ENCODE data around the gene SLC35F1.

The SLC35F1 gene

DNA sequence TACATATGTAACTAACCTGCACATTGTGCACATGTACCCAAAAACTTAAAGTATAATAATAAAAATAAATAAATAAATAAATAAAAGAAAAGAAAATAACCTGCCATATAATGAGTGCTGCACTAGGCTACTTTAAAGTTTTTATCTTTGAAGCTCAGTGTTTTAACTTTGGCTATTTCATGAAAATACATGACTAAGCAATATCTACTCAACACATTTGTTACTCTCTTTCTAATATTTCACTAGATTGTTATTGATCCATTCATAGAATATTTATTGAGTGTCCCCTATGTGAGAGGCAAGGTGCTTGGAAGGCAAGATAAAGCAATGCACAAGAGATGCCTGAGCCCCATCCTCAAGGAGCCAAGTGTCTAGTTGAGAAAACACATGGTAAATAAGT lies 221.7 kb downstream of the SLC35F1 start:
- no peak for DNase-seq (ENCODE audit: low read depth)
- TF ChIP-seq, protein P1, sequence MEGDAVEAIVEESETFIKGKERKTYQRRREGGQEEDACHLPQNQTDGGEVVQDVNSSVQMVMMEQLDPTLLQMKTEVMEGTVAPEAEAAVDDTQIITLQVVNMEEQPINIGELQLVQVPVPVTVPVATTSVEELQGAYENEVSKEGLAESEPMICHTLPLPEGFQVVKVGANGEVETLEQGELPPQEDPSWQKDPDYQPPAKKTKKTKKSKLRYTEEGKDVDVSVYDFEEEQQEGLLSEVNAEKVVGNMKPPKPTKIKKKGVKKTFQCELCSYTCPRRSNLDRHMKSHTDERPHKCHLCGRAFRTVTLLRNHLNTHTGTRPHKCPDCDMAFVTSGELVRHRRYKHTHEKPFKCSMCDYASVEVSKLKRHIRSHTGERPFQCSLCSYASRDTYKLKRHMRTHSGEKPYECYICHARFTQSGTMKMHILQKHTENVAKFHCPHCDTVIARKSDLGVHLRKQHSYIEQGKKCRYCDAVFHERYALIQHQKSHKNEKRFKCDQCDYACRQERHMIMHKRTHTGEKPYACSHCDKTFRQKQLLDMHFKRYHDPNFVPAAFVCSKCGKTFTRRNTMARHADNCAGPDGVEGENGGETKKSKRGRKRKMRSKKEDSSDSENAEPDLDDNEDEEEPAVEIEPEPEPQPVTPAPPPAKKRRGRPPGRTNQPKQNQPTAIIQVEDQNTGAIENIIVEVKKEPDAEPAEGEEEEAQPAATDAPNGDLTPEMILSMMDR (conservative IDR thresholded peaks at IDR 0.05; ENCODE audit: low read length) = no peak

DNA sequence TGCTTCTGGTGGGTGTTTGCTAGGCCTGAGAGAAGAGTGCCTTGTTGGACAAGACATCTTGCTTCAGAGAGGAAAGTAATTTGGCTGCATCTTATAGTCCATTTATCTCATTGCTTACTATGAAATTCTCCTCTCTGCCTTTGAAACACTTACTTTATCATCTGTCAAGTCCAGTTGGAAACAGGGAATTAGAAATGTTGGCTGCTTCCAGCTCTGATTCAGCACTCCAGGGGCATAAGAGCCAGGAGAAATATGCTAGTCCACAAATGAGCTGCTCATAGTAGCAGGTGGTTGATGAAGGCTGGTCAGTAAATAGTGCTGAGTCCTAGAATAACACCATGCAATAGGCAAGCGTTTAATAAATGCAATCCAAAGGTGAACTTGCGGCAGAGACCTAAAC lies 227.1 kb downstream of the SLC35F1 start:
- H3K4me3 ChIP-seq (ENCODE audit: low read length) = no peak overlapping the region
- no peak for DNase-seq (ENCODE audit: low read depth)
- TF ChIP-seq, protein P1 (conservative IDR thresholded peaks at IDR 0.05; ENCODE audit: low read length) = no peak

More for the DNA sequence above, 221.7 kb downstream of the SLC35F1 start:
- no peak overlapping the region for H3K4me3 ChIP-seq (ENCODE audit: low read length)

DNA sequence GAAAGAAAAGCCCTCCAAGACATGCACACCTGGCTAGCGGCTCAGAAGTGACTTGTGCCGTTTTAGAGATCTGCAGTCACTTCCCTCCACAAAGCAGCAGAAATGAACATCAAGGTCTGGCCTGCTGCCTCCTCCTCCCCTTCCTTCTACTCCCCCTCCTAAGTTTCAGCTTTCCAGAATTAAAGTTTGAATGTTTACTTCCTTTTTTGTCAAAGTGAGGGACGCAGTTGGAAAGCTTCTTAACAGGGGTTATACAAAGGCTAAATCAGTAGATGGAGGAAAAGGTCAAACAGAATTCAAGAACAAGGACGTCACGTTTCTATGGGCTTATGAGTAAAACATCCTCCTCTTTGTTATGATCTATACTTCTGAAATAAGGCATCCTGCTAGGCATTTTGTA lies 227.7 kb downstream of the SLC35F1 start:
- H3K4me3 ChIP-seq (ENCODE audit: low read length) = no peak overlapping the region
- TF ChIP-seq, protein P1 (conservative IDR thresholded peaks at IDR 0.05; ENCODE audit: low read length) = no peak
- DNase-seq (ENCODE audit: low read depth) = no peak

DNA sequence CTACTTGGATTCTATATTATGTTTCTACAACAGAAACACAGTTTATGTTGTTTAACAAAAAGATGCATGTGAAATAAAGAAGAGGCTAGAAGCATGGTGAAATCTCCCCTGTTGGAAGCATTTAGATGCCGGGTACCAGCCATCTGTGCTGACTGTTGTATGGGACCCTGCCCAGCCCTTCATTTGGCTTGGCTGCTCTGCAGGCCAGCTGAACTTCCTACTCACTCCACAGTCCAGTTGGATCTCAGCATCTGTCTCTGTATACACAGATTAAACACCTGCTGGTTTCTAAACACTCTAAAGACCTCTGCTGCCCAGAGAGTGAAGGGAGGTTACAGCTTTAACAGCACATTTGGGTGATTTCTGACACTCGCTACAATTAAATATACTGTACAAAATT lies 228.3 kb downstream of the SLC35F1 start:
- no peak for DNase-seq (ENCODE audit: low read depth)
- TF ChIP-seq, protein P1 (conservative IDR thresholded peaks at IDR 0.05; ENCODE audit: low read length) = no peak
- no peak overlapping the region for H3K4me3 ChIP-seq (ENCODE audit: low read length)

DNA sequence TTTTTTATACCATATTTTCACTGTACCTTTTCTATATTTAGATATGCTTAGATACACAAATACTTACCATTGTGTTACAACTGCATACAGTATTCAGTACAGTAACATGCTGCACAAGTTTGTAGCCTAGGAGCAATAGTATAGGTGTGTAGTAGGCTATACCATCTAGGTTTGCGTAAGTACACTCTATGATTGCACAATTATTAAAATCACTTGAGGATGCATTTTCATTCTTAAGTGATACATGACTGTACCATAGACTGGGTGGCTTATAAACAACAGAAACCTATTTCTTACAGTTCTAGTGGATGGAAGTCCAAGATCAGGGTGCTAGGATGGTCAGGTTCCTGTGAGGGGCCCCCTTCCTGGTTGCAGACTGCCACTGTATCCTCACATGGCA lies 234.1 kb downstream of the SLC35F1 start:
- no peak for DNase-seq (ENCODE audit: low read depth)
- TF ChIP-seq, protein P1 (conservative IDR thresholded peaks at IDR 0.05; ENCODE audit: low read length) = no peak
- H3K4me3 ChIP-seq (ENCODE audit: low read length) = no peak overlapping the region

DNA sequence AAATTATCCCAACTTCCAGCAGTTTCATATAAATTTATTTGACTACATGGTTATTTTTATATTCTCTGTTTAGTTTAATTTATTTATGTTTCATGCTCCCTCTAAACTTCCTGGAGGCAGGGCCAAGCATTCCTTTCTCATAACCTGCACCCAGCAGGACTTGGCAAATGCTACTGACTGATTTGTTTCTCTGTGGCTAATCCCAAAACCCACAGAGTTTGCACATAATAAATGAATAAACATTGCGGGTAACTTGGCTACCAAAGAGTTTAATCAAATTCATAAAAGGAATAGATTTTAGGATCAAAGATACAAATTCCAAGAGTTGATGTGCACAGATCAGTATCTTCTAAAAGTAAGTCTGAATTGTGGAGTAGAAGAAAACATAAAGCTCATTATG lies 239.5 kb downstream of the SLC35F1 start:
- no peak for DNase-seq (ENCODE audit: low read depth)
- TF ChIP-seq, protein P1 (conservative IDR thresholded peaks at IDR 0.05; ENCODE audit: low read length) = no peak
- no peak overlapping the region for H3K4me3 ChIP-seq (ENCODE audit: low read length)

DNA sequence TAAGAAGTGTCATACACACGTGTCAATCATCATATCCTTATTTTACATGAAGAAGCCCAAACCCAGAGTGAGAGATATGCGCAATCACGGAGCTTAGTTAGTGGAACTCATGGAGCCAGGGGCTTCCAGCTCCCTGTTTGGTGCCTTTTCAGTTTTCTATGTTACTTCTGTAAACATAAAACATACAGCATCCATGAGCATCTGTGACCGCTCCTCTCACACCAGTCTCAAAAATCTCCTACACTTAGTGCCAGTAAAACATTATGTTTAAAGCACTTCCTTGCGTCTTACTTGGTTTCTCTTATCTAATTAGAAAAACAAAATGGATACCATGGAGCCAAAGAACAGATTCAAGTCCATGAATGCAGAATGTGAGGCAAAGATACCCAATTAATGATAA lies 240.4 kb downstream of the SLC35F1 start:
- H3K4me3 ChIP-seq (ENCODE audit: low read length) = no peak overlapping the region
- TF ChIP-seq, protein P1 (conservative IDR thresholded peaks at IDR 0.05; ENCODE audit: low read length) = no peak
- no peak for DNase-seq (ENCODE audit: low read depth)

Measured in AG10803 (cell line).